Sigmoid colon (tissue), 4 donors: ENCODE measurements around the gene NCOA6.

Experiments used
- CTCF ChIP-seq, 4 experiments: fragments of 450-650 bp in 3 of 4; fragments of 200-600 bp in 1 of 4; IDR thresholded peaks; one replicate each; pipeline ENCODE4 v1.5.1; 2016 to 2019; ENCODE audit warnings: antibody characterized with exemption in 4 of 4, mild to moderate bottlenecking in 3 of 4, moderate library complexity in 2 of 4
- EP300 ChIP-seq, 4 donors: sonication (generic); formaldehyde crosslinking; IDR thresholded peaks; one replicate each; pipeline ENCODE4 v1.6.1; 2017; ENCODE audit warnings: antibody characterized with exemption in 4 of 4
- POLR2A ChIP-seq, 2 donors: fragments of 450-650 bp; IDR thresholded peaks; one replicate each; pipeline ENCODE4 v1.6.1; 2016; ENCODE audit warnings: antibody characterized with exemption in 2 of 2, mild to moderate bottlenecking in 2 of 2, moderate library complexity in 2 of 2
- POLR2AphosphoS5 ChIP-seq, 4 donors: sonication (generic); formaldehyde crosslinking; IDR thresholded peaks; one replicate each; pipeline ENCODE4 v1.6.1; 2017; ENCODE audit warnings: antibody characterized with exemption in 4 of 4

- no peak for TF ChIP-seq CTCF (IDR thresholded peaks at IDR 0.05)
- TF ChIP-seq POLR2A (IDR thresholded peaks at IDR 0.05): no peak
- TF ChIP-seq POLR2AphosphoS5 (IDR thresholded peaks at IDR 0.05): no peak
- TF ChIP-seq EP300 (IDR thresholded peaks at IDR 0.05): no peak
Observed at GRCh38 chr20:34817072-34817471, 8.4 kb downstream of the NCOA6 start.
